HL-60 (cell line): ENCODE measurements around the gene MBD5.

ENCODE experiments used
- DNase-seq, 2 experiments: peaks; one replicate each; pipeline ENCODE4 v3.0.0-alpha.2; 2010 to 2020; ENCODE audit warnings: low read depth in 1 of 2, low spot score in 1 of 2
- H3K27ac ChIP-seq: fragments of 250-450 bp; sonication (Bioruptor Pico); replicated peaks from 2 replicates; pipeline ENCODE4 v1.5.1; 2020; ENCODE audit warnings: mild to moderate bottlenecking, moderate library complexity
- H3K27me3 ChIP-seq: fragments of 250-450 bp; sonication (Bioruptor Pico); 2 replicates; pipeline ENCODE4 v1.5.1; 2021; ENCODE audit warnings: mild to moderate bottlenecking, moderate library complexity; ENCODE audit not compliant: insufficient read depth, poor library complexity, severe bottlenecking
- H3K4me3 ChIP-seq: replicated peaks from 2 replicates; pipeline ENCODE4 v1.5.1; 2011; ENCODE audit warnings: mild to moderate bottlenecking, control low read depth, low read length; ENCODE audit not compliant: insufficient read depth
- GABPA ChIP-seq: IDR thresholded peaks from 2 replicates; pipeline ENCODE4 v1.6.1; 2012; ENCODE audit warnings: low read depth
- POLR2AphosphoS5 ChIP-seq: IDR thresholded peaks from 2 replicates; pipeline ENCODE4 v1.6.1; 2012; ENCODE audit warnings: low read depth
- SPI1 ChIP-seq: IDR thresholded peaks from 2 replicates; pipeline ENCODE4 v1.6.1; 2012; ENCODE audit warnings: low read depth, mild to moderate bottlenecking, borderline replicate concordance
- TF ChIP-seq, protein P1 (sequence below): IDR thresholded peaks from one replicate; pipeline ENCODE4 v1.5.1; 2011; ENCODE audit warnings: low read length, control low read depth, inconsistent platforms; ENCODE audit not compliant: insufficient read depth
- TF ChIP-seq, protein P2 (sequence below): IDR thresholded peaks from 2 replicates; pipeline ENCODE4 v1.6.1; 2012; ENCODE audit warnings: low read depth; ENCODE audit not compliant: insufficient replicate concordance

The MBD5 gene

GRCh38 chr2:148299616-148300015 is 278.7 kb downstream of the MBD5 start:
- H3K27ac ChIP-seq: no peak overlapping the region
- no peak overlapping the region for H3K4me3 ChIP-seq
- no peaks in the 10 kb centered on the region for H3K27me3 ChIP-seq
- TF ChIP-seq, protein P1, sequence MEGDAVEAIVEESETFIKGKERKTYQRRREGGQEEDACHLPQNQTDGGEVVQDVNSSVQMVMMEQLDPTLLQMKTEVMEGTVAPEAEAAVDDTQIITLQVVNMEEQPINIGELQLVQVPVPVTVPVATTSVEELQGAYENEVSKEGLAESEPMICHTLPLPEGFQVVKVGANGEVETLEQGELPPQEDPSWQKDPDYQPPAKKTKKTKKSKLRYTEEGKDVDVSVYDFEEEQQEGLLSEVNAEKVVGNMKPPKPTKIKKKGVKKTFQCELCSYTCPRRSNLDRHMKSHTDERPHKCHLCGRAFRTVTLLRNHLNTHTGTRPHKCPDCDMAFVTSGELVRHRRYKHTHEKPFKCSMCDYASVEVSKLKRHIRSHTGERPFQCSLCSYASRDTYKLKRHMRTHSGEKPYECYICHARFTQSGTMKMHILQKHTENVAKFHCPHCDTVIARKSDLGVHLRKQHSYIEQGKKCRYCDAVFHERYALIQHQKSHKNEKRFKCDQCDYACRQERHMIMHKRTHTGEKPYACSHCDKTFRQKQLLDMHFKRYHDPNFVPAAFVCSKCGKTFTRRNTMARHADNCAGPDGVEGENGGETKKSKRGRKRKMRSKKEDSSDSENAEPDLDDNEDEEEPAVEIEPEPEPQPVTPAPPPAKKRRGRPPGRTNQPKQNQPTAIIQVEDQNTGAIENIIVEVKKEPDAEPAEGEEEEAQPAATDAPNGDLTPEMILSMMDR: no peak
- TF ChIP-seq, protein P2, sequence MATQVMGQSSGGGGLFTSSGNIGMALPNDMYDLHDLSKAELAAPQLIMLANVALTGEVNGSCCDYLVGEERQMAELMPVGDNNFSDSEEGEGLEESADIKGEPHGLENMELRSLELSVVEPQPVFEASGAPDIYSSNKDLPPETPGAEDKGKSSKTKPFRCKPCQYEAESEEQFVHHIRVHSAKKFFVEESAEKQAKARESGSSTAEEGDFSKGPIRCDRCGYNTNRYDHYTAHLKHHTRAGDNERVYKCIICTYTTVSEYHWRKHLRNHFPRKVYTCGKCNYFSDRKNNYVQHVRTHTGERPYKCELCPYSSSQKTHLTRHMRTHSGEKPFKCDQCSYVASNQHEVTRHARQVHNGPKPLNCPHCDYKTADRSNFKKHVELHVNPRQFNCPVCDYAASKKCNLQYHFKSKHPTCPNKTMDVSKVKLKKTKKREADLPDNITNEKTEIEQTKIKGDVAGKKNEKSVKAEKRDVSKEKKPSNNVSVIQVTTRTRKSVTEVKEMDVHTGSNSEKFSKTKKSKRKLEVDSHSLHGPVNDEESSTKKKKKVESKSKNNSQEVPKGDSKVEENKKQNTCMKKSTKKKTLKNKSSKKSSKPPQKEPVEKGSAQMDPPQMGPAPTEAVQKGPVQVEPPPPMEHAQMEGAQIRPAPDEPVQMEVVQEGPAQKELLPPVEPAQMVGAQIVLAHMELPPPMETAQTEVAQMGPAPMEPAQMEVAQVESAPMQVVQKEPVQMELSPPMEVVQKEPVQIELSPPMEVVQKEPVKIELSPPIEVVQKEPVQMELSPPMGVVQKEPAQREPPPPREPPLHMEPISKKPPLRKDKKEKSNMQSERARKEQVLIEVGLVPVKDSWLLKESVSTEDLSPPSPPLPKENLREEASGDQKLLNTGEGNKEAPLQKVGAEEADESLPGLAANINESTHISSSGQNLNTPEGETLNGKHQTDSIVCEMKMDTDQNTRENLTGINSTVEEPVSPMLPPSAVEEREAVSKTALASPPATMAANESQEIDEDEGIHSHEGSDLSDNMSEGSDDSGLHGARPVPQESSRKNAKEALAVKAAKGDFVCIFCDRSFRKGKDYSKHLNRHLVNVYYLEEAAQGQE: no peak
- no peak for TF ChIP-seq SPI1
- no peak for TF ChIP-seq POLR2AphosphoS5
- TF ChIP-seq GABPA: no peak
- DNase-seq: no peak

- Histone ChIP-seq H3K4me3 (no peak overlapping the region), H3K27ac (no peak overlapping the region), H3K27me3 (no peaks in the 10 kb centered on the region)
- DNase-seq: no peak
- TF ChIP-seq POLR2AphosphoS5: no peak
- TF ChIP-seq, protein P2: no peak
- TF ChIP-seq SPI1: no peak
- no peak for TF ChIP-seq GABPA
- TF ChIP-seq, protein P1: no peak
Observed at GRCh38 chr2:148300544-148300943, 279.7 kb downstream of the MBD5 start.

GRCh38 chr2:148301362-148301761 is 280.5 kb downstream of the MBD5 start:
- H3K27ac ChIP-seq: no peak overlapping the region
- no peak overlapping the region for H3K4me3 ChIP-seq
- TF ChIP-seq GABPA (no peak), POLR2AphosphoS5 (no peak), SPI1 (no peak)
- TF ChIP-seq, protein P1: no peak
- TF ChIP-seq, protein P2: no peak
- H3K27me3 ChIP-seq: no peaks in the 10 kb centered on the region
- DNase-seq: no peak
